OCI-M2 (cell line): ENCODE measurements around the gene PYGB.

Experiments
- DNase-seq: peaks from one replicate; lab custom pipeline; 2025; ENCODE audit not compliant: unreplicated experiment; lab: John Stamatoyannopoulos, UW

Gene PYGB

GRCh38 chr20:25280574-25281535 lies 33.0 kb downstream of the PYGB start:
- DNase-seq = no peak

- DNase-seq = no peak
Measured at GRCh38 chr20:25281541-25281991, 33.7 kb downstream of the PYGB start.

GRCh38 chr20:25282034-25282781 lies 34.3 kb downstream of the PYGB start:
- DNase-seq = no peak

- no peak for DNase-seq
Measured at GRCh38 chr20:25282796-25283195, 34.9 kb downstream of the PYGB start.

- DNase-seq = no peak
Measured at GRCh38 chr20:25283221-25283951, 35.5 kb downstream of the PYGB start.

GRCh38 chr20:25284131-25284601 lies 36.3 kb downstream of the PYGB start:
- DNase-seq = no peak

GRCh38 chr20:25285091-25285647 lies 37.3 kb downstream of the PYGB start:
- no peak for DNase-seq

GRCh38 chr20:25285856-25286798 lies 38.2 kb downstream of the PYGB start:
- no peak for DNase-seq

- DNase-seq = no peak
Measured at GRCh38 chr20:25286917-25287316, 39.0 kb downstream of the PYGB start.

GRCh38 chr20:25287631-25288290 lies 39.9 kb downstream of the PYGB start:
- no peak for DNase-seq

- no peak for DNase-seq
Measured at GRCh38 chr20:25288291-25289181, 40.7 kb downstream of the PYGB start.

GRCh38 chr20:25289886-25290597 lies 42.2 kb downstream of the PYGB start:
- DNase-seq = no peak

GRCh38 chr20:25290646-25291431 lies 43.0 kb downstream of the PYGB start:
- DNase-seq = no peak

- DNase-seq = no peak
Measured at GRCh38 chr20:25291432-25292133, 43.7 kb downstream of the PYGB start.

GRCh38 chr20:25292176-25292891 lies 44.4 kb downstream of the PYGB start:
- no peak for DNase-seq

GRCh38 chr20:25293507-25293906 lies 45.6 kb downstream of the PYGB start:
- DNase-seq = no peak
